ENCODE data around the gene THRB. TPM values are rescaled to one million over a fixed set of nuclear protein-coding genes. Genes with fewer than 3 reads are reported as not detected.

THRB gene
- total RNA-seq, 1 experiment from 2014 or later: 5.8 TPM

- TF ChIP-seq USF2 (CRISPR knock-in tag; IDR thresholded peaks at IDR 0.05) (no peak), EMX1 (CRISPR knock-in tag; IDR thresholded peaks at IDR 0.05) (no peak)
Measured at GRCh38 chr3:24457719-24458118, 36.9 kb downstream of the THRB start (continued).

- TF ChIP-seq ZNF532 (CRISPR knock-in tag; IDR thresholded peaks at IDR 0.05; ENCODE audit: borderline replicate concordance) (no peak), GTF2I (CRISPR knock-in tag; conservative IDR thresholded peaks at IDR 0.05) (no peak), MLX (CRISPR knock-in tag; IDR thresholded peaks at IDR 0.05) (no peak), PRDM15 (CRISPR knock-in tag; IDR thresholded peaks at IDR 0.05) (no peak)
- no peak overlapping the region for H3K27ac Mint-ChIP-seq
- H3K4me1 Mint-ChIP-seq: peaks cover 8% of the 10 kb centered on the region; the same call in 1 of the 2 replicates
- ChIA-PET CTCF (no interaction called here), POLR2A (no interaction called here)
- H3K36me3 Mint-ChIP-seq: no peaks in the 10 kb centered on the region
- DNase-seq (ENCODE audit: low spot score) (no peak), ATAC-seq (no peak)
- H3K9me3 Mint-ChIP-seq: peaks cover 6% of the 10 kb centered on the region; the same call in 1 of the 2 replicates
- no peaks in the 10 kb centered on the region for H3K27me3 Mint-ChIP-seq (ENCODE audit: low read depth)
- no peak overlapping the region for H3K4me3 Mint-ChIP-seq
Measured at GRCh38 chr3:24454856-24455255, 39.8 kb downstream of the THRB start.

- Mint-ChIP-seq H3K27ac (no peak overlapping the region), H3K36me3 (no peaks in the 10 kb centered on the region), H3K27me3 (ENCODE audit: low read depth) (no peaks in the 10 kb centered on the region), H3K4me3 (no peak overlapping the region), H3K9me3 (peaks cover 4% of the 10 kb centered on the region; the same call in 1 of the 2 replicates), H3K4me1 (peaks cover 8% of the 10 kb centered on the region; the same call in 1 of the 2 replicates)
- ATAC-seq (no peak), DNase-seq (ENCODE audit: low spot score) (no peak)
- POLR2A ChIA-PET: no interaction called here
- no peak for TF ChIP-seq STAT6 (CRISPR knock-in tag; conservative IDR thresholded peaks at IDR 0.05; ENCODE audit: low read depth)
- TF ChIP-seq EMX1 (CRISPR knock-in tag; IDR thresholded peaks at IDR 0.05): no peak
- CTCF ChIA-PET: no interaction called here
Measured at GRCh38 chr3:24454393-24454792, 40.3 kb downstream of the THRB start.
